ENCODE data around the gene STARD10.
A peak's percentile ranks its signal among the peaks of the same experiment; 100 is the strongest.
"Not testable (repeated sequence)": the region's sequence is repeated elsewhere in the genome, so short reads cannot be mapped to it uniquely, and the experiment has no call there.

Gene STARD10

DNA sequence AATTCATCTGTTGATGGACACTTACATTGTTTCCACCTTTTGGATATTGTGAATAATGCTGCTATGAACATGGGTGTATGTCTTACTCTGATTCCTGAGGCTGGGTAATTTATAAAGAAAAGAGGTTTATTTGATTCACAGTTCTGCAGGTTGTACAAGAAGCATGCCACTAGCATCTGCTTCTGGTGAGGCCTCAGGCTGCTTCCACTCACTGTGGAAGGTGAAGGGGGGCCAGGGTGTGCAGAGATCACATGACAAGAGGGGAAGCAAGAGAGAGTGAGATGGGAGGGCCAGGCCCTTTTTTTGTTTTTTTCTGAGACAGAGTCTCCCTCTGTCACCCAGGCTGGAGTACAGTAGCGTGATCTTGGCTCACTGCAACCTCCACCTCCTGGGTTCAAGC is 12.5 kb upstream of the STARD10 start:
- peak; percentile 66 for DNase-seq

- no peak for DNase-seq
Observed at GRCh38 chr11:72805216-72805615, 11.4 kb upstream of the STARD10 start.

- no peak for DNase-seq
Observed at GRCh38 chr11:72802822-72803221, 9.0 kb upstream of the STARD10 start.

- no peak for DNase-seq
Observed at GRCh38 chr11:72799441-72799840, 5.6 kb upstream of the STARD10 start.

- no peak for DNase-seq
Observed at GRCh38 chr11:72798361-72798760, 4.5 kb upstream of the STARD10 start.

DNA sequence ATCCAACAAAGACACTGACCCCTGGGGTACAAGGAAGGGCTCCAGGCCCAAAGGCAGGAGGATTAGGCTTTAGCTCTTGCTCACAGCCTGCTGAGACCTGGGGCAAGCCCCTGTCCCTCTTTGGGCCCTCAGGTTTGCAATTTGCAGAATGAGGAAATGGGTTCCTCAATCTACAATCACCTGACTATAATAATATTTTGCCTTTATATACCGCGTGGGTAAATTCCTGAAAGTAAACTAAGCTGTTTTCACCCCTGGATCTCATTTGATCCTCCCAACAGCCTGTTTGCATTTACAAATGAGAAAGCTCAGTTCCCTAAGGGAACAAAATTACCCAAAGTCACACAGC is 797 bp downstream of the STARD10 start:
- no peak for DNase-seq

DNA sequence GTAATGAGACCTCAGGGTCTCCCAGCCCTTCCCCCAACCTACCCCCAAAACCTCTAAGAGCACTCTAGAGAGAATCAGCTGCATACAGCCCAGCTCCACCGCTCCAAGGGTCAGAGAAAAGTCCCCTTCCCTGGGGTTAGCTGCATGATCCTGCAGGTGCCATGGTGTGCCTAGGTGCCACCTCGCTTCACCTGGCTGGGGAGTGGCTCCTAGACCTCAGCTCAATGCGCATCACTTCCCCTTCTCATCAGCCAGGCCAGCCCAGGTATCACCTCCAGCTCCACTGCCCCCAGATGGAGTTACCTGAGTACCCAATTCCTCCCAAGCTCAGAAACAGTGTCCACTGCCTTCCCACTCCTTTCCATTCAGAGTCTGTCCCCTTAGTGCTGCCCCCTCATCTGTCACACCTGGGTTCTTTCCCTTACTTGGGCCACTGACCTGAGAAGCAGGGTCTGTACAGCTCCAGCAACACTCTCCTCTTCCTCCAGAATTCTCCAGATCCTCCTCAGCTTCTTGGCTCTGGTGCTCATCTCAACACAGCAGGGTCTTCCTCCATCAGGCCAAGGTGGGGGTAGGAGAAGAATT is 1.3 kb downstream of the STARD10 start:
- DNase-seq: no peak

- not testable (repeated sequence) for DNase-seq
Observed at GRCh38 chr11:72791228-72791627, 2.6 kb downstream of the STARD10 start.

DNA sequence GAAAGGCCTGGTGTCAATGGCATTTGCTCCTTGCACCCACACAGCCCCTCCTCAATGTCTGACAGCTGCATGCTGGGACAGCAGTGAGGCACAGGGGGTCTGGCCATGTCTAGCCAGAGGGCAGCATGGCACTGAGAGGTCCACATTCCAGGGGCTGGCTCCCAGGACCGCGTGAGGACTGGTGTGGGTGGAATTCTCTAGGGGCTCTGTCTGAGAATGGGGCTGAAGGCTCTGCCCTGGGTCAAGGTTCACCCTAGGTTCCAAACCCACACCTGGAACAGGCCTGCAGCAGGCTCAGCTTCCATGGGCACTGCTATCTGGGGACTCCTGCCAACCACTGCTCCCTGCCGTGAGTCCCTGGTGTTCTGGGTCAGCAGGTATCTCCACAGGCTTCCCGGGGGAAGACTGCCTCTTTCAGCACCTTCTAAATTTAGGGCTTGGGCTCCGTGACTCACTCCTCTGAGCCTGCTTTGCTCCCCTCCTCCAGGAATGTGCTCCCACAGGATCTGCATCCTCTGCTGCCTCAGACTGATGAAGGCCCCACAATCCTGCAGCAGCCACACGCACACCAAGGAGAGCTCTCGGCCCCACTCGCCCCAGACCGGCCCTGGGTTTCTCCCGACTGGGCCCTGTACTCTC is 4.2 kb downstream of the STARD10 start:
- no peak for DNase-seq

GRCh38 chr11:72788241-72788640 is 5.6 kb downstream of the STARD10 start:
- no peak for DNase-seq

- DNase-seq: peak; percentile 99
Observed at GRCh38 chr11:72787216-72788104, 6.4 kb downstream of the STARD10 start.

DNA sequence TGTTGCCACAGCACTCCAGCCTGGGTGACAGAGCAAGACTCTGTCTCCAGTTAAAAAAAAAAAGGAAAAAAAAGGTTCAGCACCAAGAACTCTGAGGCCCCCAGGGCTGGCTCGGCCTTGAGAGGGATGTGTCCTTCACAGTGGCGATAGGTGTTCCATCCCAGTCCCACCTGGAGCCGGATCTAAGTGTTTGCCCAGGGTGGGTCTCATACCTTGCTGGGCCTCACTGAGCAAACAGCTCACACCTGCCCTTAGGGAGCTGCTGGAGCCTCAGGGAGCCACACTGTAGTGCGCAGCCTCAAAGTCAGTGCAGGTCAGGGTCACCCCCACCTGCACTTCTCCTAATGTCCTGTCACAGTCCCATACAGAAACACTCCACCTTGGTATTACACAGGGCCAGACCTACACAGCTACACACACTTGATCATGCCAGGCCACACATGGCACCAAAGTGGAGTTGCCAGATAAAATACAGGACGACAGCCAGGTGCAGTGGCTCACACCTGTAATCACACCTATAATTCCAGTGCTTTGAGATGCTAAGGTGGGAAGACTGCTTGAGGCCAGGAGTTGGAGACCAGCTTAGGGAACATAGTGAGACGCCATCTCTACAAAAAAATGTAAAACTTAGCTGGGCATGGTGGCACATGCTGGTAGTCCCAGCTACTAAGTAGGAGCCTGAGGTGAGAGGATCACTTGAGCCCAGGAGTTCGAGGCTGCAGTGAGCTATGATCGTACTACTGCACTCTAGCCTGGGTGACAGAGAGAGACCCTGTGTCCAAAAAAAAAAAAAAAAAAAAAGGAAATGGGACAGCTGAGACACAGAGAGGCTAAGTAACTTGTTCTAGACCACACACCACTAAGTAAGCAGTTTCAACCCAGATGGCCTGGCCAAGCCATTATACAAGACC is 7.3 kb downstream of the STARD10 start:
- no peak for DNase-seq

- DNase-seq: no peak
Observed at GRCh38 chr11:72784662-72785061, 9.2 kb downstream of the STARD10 start.

GRCh38 chr11:72783144-72783905 is 10.5 kb downstream of the STARD10 start:
- no peak for DNase-seq

DNA sequence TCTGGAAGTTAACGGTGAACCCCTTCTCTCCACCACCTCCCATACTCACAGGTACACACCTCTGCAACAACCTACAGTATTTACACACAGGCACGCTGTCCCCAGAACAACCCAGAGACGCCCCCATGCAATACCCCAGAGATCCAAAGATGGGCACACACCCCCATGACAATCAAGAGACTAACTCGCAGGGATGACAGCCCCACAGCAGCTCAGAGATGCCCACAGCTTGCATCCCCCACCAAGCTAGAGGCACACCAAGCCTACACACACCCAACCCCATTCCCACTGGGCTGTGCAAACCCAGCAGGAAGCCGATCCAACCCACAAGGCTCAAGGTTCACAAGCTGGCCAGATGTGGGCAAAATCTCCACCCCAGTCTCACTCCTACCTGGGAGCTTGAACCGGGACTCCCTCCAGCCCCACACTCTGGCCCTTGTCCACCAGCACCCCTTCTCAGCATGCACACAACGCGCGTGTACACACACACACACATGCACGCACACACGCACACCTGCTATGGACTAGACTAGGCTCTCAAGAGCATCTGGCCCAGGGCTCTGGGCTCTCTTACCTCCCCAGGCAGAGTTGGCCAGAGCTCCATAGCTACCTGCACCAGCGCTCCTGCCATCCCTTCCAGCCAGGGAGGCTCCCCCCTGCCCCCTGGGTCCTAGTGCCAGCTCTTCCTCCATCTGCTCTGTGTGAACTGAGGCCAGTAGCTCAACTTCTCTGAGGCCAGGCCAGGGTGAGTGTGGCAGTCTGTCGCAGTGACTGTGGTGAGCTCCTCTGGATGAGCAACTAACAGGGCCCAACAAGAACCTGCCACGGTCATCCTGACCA is 11.5 kb downstream of the STARD10 start:
- no peak for DNase-seq

- DNase-seq: peak; percentile 68
Observed at GRCh38 chr11:72781313-72782080, 12.3 kb downstream of the STARD10 start.

DNA sequence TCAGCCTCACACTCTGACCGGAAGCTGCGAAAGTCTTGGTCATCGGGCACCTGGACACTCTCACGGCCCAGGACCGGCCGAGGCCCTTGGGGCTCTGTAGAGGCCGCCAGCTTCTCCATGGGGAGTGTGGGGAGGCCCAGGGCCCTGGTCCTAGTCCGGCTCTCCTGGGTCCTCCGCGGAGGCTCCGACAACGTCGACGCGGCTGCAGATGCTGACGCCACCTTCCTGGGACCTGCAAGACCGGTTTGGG is 12.9 kb downstream of the STARD10 start:
- no peak for DNase-seq

- DNase-seq: no peak
Observed at GRCh38 chr11:72780296-72781062, 13.4 kb downstream of the STARD10 start.

DNA sequence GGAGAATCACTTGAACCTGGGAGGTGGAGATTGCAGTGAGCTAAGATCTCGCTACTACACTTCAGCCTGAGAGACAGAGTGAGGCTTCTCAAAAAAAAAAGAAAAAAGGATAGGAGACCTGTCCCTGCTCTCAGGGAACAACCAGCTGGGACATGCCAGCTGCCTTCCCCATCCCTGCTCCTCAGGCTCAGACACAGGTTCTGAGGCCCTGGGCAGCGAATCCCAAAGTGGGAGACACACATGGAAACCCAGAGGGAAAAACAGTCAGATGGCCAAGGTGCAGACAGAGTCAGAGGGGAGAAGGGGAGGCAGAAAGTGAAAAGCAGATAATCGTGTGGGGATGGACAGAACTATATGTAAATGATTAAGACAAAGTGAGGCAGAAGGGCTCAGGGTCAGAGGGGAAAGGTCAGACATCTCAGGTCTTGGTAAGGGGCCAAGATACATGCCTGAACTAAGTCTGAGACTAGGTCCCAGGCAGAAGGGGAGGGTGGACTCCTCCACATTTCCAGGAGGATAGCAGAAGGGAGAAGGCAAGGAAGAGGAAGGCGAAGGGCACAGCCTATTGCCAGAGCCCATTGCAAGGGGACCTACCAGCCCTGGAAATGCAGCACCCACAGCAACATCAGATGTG is 14.2 kb downstream of the STARD10 start:
- DNase-seq: no peak
